Measurements from ENCODE around the gene TMEM169. TPM values are rescaled to one million over a fixed set of nuclear protein-coding genes. Genes with fewer than 3 reads are reported as not detected.
A peak's percentile ranks its signal among the peaks of the same experiment; 100 is the strongest.

Gene TMEM169
- polyA plus RNA-seq (ENCODE audit: insufficient read length) = 14.0 TPM
- long read RNA-seq, donor 1, transcript TMEM169-204 (3 exons, 1,634 nt) = major isoform, 6 of 7 reads
- long read RNA-seq, donor 1, partial matches to known transcripts = 0 of 7 reads
- long read RNA-seq, donor 1, other reads (novel, unspliced or antisense) = 0 of 7 reads
- long read RNA-seq, donor 2, partial matches to known transcripts = 0 of 2 reads
- long read RNA-seq, donor 2, other reads (novel, unspliced or antisense) = 0 of 2 reads
- long read RNA-seq, donor 3, partial matches to known transcripts = 0 of 3 reads
- long read RNA-seq, donor 3, other reads (novel, unspliced or antisense) = 0 of 3 reads
- long read RNA-seq, donor 4 = 0 reads
- long read RNA-seq, donor 5, partial matches to known transcripts = 0 of 2 reads
- long read RNA-seq, donor 5, other reads (novel, unspliced or antisense) = 0 of 2 reads
- long read RNA-seq, donor 6, partial matches to known transcripts = 0 of 2 reads
- long read RNA-seq, donor 6, other reads (novel, unspliced or antisense) = 0 of 2 reads
- long read RNA-seq, donor 7, transcript TMEM169-204 (3 exons, 1,634 nt) = major isoform, 7 of 10 reads
- long read RNA-seq, donor 7, partial matches to known transcripts = 0 of 10 reads
- long read RNA-seq, donor 7, other reads (novel, unspliced or antisense) = 0 of 10 reads
- long read RNA-seq, donor 8, partial matches to known transcripts = 0 of 1 reads
- long read RNA-seq, donor 8, other reads (novel, unspliced or antisense) = 0 of 1 reads

DNA sequence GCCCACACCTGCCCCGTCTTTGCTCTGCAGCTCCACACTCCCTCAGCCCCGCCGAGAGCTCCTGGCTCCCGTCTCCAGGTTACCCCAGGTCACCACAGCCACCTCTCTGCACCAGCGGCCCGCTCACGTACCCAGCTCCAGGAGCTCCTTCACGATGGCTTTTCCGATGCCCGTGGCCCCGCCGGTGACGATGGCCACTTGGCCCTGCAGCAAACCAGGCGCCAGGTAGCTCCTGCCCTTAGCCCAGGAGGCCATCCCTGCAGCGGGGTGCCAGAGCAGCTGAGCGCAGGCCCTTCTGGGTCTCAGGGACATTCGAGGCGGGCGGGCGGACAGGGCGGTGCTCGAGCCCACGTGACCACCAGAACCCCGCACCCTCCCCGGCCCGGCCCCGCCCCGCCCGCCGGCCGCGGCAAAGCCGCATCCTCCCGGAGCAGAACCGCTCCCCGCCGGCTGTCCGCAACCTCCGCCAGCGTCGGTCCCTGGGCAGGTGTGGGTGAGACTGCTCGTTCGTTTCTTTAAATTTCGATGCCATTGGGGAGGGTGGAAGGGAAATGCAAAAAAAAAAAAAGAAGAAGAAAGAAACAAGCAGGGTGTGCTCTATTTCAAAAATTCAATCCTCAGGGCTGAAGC lies at the start of gene TMEM169, which contains the start of gene PECR:
TSS of gene TMEM169 (plus strand) at position 433 of the 630 bp plus-strand sequence. CDS start 14,045 bp downstream, outside the sequence.
TSS of gene PECR (minus strand) at position 323 of the 630 bp plus-strand sequence. CDS start at position 255, 68 bp downstream.
- peak; percentile 76 for DNase-seq

DNA sequence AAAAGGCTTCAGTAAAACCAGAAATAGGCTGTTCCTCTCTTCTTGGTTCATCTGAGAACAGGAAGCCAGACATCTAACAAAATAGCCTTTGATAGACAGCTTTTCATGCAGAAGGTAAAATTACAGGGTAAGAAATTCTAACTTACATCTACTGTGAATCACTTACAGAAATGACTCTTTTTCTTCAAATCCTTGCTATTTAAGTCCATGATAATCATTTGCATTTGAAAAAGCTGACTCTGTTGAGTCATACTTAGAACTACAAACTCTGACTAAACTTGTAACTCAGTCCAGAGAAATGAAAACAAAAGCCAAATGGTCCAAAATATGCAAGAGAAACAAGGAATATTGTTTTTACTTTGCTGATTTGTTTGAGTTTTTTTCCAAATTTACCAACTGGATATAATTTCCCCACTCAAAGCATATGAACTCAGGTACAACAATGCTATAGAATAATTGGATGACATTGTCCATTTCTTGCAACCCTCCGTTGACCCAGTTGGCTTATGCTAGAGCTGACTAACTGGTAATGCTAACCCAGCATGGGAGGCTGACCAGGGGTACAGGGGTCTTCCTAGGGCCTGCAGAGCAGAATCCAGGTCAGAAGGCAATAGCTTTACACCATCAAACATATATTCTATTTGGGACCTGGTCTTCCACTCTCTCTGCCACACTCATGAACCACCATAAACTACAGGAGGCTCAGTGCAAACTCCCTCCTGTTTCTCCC lies 49.6 kb upstream of the TMEM169 start:
- DNase-seq = no peak

GRCh38 chr2:216033403-216033802 lies 48.3 kb upstream of the TMEM169 start:
- no peak for DNase-seq

GRCh38 chr2:216034065-216034464 lies 47.7 kb upstream of the TMEM169 start:
- peak; percentile 63 for DNase-seq

DNA sequence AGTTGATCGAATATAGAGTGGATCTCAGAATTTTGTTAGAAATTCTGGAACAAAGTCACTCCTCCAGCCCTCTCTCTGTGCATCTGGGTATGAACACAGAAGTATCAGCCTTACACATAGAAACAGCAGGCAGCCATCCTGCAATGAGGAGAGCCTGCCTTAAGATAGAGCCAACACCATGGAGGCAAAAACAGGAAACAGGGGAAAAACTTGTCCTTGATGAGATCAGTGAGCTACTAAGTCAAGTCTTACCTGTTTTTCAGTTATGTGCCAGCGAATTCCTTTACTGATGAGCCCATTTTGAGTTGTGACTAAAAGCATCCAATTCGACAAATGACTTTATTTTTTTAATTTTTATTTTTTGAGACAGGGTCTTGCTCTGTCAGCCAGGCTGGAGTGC lies 41.8 kb upstream of the TMEM169 start:
- DNase-seq = no peak

GRCh38 chr2:216041438-216041837 lies 40.3 kb upstream of the TMEM169 start:
- no peak for DNase-seq

DNA sequence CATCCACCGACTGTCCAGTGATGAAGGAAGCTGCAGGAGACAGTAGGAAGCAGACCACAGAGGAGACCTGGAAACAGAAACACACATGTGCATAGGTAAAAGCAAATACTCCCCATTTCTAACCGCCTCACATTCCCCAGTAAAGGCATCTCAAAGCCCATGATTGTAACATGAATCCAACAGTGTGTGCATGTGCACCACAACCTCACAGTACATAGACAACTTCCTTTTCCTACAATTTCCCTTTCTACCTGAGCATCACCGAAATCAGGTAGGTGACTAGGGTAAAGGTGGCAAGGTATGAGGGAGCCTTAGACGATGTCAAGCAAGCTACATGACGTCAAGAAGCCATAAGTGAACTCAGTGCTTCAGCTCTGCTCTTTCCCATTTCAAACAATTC lies 37.8 kb upstream of the TMEM169 start:
- no peak for DNase-seq

- DNase-seq = no peak
Observed at GRCh38 chr2:216044883-216045486, 36.7 kb upstream of the TMEM169 start.

DNA sequence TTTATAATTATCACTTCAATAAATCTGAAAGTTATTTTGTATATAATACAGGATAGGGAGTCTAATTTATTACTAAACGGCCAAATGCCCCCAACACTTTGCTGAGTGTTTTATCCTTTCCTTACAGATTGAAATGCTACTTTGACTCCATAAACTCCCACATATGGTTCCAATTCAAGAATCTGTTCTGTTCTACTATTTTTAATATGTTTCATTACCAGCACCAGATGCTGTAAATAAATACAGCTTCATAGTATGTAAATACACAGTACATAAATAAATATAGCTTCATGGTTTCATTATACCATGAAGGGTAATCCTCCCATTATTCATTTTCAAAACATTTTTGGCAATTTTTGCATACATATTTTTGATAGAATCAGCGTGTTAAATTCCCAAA lies 34.3 kb upstream of the TMEM169 start:
- no peak for DNase-seq

DNA sequence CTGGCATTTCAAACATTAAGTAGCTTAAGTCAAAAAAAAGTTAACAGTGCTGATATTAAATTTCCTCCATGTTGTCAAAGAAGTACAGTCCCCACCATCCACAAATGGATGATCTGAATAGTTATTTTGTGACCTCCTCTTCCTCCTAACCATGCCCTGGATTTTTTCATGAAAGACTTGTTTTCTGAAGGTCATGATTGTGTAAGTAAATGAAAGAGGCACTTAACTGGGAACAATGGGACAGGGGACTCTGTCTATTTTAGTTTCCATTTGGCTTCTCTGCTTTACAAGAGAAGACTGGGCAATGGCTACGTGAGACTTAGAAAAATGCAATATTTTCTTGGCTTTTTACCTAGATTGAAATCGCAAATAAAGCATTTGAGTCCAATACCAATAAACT lies 32.3 kb upstream of the TMEM169 start:
- no peak for DNase-seq

DNA sequence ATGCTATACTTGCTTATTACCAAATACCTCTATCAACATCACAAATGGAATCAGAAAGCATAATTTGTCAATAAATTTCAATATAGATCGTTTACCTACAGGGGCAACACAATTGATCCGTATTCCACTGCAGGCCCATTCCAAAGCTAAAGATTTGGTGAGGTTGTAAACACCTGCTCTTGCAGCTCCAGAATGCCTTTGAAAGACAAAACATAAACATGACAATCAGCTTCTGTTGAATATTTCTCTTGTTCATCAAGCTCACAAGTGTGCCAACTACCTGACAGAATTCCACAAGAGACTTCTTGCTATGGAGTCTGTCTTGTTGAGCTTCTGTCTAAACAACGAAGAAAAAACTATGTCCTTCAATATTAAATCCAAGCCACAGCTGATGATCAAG lies 30.4 kb upstream of the TMEM169 start:
- DNase-seq = no peak

- no peak for DNase-seq
Observed at GRCh38 chr2:216052420-216052819, 29.3 kb upstream of the TMEM169 start.

- no peak for DNase-seq
Observed at GRCh38 chr2:216055680-216056079, 26.0 kb upstream of the TMEM169 start.

DNA sequence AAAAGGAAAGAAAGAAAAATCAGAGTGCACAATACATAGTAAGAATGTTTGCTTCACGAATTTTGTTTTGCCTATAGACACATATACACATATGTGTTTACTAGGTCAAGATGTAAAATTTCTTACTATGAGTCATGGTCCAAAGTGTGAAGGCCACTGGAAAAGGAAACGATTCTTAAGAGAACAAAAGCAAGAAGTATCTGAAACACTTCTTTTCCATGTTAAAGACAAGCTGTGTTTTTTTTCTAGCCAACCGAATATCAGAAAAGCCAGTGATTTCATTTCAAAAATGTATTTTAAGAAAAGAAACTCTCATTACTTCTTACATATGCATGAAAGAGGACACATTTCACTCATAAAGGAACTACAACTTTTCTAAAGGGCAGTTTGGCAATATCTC lies 25.0 kb upstream of the TMEM169 start:
- no peak for DNase-seq

GRCh38 chr2:216057688-216058193 lies 24.0 kb upstream of the TMEM169 start:
- DNase-seq = peak; percentile 61

DNA sequence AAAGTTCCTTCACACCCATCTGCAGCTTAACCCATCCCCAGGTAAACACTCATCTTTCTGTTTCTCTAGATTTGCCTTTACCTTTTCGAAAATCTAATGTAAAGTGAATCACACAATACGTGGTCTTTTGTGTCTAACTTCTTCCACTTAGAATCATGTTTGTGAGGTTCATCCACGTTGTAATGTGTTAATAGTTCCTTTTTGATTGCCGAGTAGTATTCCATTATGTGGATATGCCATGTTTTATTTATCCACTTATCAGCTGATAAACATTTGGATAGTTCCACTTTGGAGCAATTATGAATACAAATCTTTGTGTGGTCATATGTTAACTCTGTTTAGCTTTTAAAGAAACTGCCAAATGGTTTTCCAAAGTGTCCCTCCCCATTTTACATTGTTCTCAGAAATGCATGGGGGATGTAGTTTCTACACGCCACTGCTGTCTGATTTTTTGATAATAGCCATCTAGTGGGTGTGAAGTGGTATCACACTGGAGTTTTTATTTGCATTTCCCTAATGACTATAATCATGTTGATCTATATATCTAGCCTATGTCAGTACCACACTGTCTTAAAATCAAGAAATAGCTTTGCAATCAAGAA lies 22.4 kb upstream of the TMEM169 start:
- DNase-seq = no peak

DNA sequence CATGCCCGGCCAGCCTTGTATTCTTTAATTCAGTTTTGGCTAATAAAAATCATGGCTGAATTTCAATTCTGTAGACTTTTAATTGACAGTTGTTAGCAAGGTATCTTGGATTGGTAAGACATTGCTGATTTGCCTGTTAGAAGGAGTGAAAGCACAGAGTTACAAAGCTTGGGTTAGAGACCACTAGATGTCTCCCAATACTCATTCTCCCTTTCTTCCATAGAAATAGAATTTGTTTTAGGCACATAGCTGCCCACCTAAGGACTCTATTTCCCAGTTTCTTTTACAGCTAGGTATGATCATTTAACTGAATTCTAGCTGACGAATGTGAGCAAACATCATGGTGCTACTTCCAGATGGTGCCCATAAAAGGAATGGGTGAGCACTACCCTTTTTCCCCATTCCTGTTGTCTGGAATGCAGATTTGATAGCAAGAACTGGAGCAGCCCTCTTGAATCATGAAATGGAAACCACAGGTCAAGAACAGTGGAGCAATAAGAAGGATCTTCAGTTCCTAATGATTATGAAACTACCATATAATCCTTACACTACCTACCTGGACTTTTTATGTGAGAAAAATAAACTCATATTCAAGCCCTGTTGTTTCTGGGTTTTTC lies 17.6 kb upstream of the TMEM169 start:
- DNase-seq = no peak

DNA sequence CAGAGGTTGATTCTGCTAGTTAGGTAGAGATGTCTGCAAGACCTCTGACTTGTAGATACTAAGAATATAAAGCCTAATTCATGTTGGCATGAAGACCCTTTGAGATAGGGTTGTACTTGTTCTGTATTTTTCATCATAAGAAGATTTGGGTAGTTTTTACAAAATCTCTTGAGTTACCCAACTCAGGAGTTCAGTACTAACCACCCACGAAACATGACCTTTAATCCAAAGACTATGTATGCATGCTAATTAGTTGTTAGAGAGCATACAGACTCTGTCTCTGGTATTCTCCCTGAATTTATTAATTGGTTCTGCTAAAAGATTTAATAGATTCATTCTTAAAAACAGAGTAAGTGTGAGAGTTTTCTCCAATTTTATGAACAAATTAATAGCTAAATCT lies 17.1 kb upstream of the TMEM169 start:
- no peak for DNase-seq

DNA sequence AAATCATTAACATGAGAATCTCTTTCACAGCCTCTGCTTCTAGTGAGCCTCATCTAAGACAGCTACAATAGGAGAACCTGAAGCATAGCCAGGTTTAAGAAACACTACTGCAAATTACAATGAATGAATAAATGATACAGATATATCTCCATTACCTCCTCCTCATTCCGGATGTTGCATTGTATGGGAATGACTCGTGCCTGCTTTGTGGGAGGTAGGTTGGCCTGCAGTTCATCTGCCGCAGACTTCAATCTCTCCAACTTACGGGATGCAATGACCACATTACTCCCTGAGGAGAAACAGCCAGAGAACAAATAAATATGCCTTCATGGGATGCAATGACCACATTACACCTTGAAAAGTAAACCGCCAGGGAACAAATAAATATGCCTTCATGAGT lies 15.5 kb upstream of the TMEM169 start:
- DNase-seq = no peak

DNA sequence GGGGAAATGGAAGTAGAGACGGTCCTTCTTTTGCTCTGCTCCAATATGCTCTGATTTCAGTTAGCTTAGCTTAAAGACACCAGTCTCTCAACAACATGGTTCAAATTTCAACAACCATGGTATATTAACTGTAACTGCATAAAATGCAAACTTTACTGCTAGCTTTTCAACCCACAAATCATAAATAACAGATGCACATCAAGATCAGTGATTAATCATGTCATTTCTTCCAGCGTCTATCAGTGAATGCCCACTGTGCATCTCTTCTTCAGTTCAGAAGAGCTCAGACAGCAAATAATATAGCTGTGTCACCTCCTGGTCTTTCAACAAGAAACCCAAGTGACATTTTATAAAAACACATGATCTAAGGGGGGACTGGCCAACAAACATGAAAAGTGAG lies 12.7 kb upstream of the TMEM169 start:
- no peak for DNase-seq

- DNase-seq = no peak
Observed at GRCh38 chr2:216070195-216070594, 11.5 kb upstream of the TMEM169 start.

Data from left kidney (tissue), 8 donors.